Uterus (tissue), 4 donors: ENCODE measurements around the gene UXT. TPM values are rescaled to one million over a fixed set of nuclear protein-coding genes. Genes with fewer than 3 reads are reported as not detected.
"Not testable (repeated sequence)": the region's sequence is repeated elsewhere in the genome, so short reads cannot be mapped to it uniquely, and the experiment has no call there.

ENCODE experiments used
- DNase-seq, 2 donors: peaks; one replicate each; pipeline ENCODE4 v3.0.0-alpha.2; 2019 to 2020
- H3K27ac ChIP-seq, 2 donors: fragments of 200-600 bp; sonication (generic); 1 replicate in 1 of 2; 2 replicates in 1 of 2; pipeline ENCODE4 v1.5.1; 2016 to 2018
- H3K27me3 ChIP-seq, 2 donors: fragments of 200-600 bp; sonication (generic); one replicate each; pipeline ENCODE4 v1.5.1; 2018 to 2019; ENCODE audit warnings: control low read depth in 1 of 2
- H3K36me3 ChIP-seq, 2 donors: fragments of 200-600 bp; sonication (generic); one replicate each; pipeline ENCODE4 v1.5.1; 2019; ENCODE audit warnings: control low read depth in 1 of 2
- H3K4me1 ChIP-seq, 2 donors: fragments of 200-600 bp; sonication (generic); one replicate each; pipeline ENCODE4 v1.5.1; 2018 to 2019; ENCODE audit warnings: control low read depth in 1 of 2
- H3K4me3 ChIP-seq, 2 donors: fragments of 200-600 bp; sonication (generic); 1 replicate in 1 of 2; 2 replicates in 1 of 2; pipeline ENCODE4 v1.5.1; 2018 to 2019; ENCODE audit warnings: mild to moderate bottlenecking in 1 of 2
- H3K9me3 ChIP-seq, 2 donors: fragments of 200-600 bp; sonication (generic); one replicate each; pipeline ENCODE4 v1.5.1; 2019; ENCODE audit warnings: control low read depth in 1 of 2
- CTCF ChIP-seq, 4 experiments: fragments of 200-600 bp in 2 of 4; fragments of 450-650 bp in 2 of 4; sonication (generic) in 2 of 4; IDR thresholded peaks; one replicate each; pipeline ENCODE4 v1.5.1; 2016 to 2019; ENCODE audit warnings: antibody characterized with exemption in 4 of 4, mild to moderate bottlenecking in 2 of 4, moderate library complexity in 1 of 4
- POLR2A ChIP-seq, 2 donors: fragments of 450-650 bp; IDR thresholded peaks; one replicate each; pipeline ENCODE4 v1.6.1; 2016; ENCODE audit warnings: antibody characterized with exemption in 2 of 2, mild to moderate bottlenecking in 1 of 2, moderate library complexity in 1 of 2
- intact Hi-C: fragments of 100-400 bp; cut with DNase I; formaldehyde crosslinking; loops from one replicate; pipeline ENCODE4 v1.15.1; 2023; ENCODE audit warnings: low total_unique reads
- total RNA-seq, 4 donors: library from RNA; depleted of rRNA in 3 of 4; stranded (reverse); fragments of >200 nt in 3 of 4; gene quantifications; one replicate each; pipeline versions ENCODE4 v1.1.0 to v1.2.4, GENCODE V29; 2014 to 2023
- donor health status: DM: yes; HTN: yes; CAD: no.

Gene UXT
- total RNA-seq, 4 donors from 2014 or later: 58.2 to 900 (median 216) TPM

GRCh38 chrX:47674776-47675175 is 15.8 kb upstream of the UXT start:
- Histone ChIP-seq H3K9me3 (no peaks in the 10 kb centered on the region), H3K27ac (no peak overlapping the region), H3K36me3 (no peaks in the 10 kb centered on the region), H3K4me1 (no peaks in the 10 kb centered on the region), H3K27me3 (no peaks in the 10 kb centered on the region), H3K4me3 (no peak overlapping the region)
- TF ChIP-seq CTCF (IDR thresholded peaks at IDR 0.05) (no peak), POLR2A (IDR thresholded peaks at IDR 0.05) (no peak)
- intact Hi-C loops: no loop called here
- DNase-seq: no peak

GRCh38 chrX:47665797-47666196 is 6.8 kb upstream of the UXT start:
- H3K4me1 ChIP-seq, H3K9me3 ChIP-seq, H3K36me3 ChIP-seq, H3K4me3 ChIP-seq, H3K27ac ChIP-seq, DNase-seq, H3K27me3 ChIP-seq, intact Hi-C loops: not testable (repeated sequence)

- intact Hi-C loops: no loop called here
- Histone ChIP-seq H3K4me3 (no peak overlapping the region), H3K36me3 (no peaks in the 10 kb centered on the region), H3K4me1 (no peaks in the 10 kb centered on the region), H3K27ac (no peak overlapping the region), H3K9me3 (no peaks in the 10 kb centered on the region), H3K27me3 (no peaks in the 10 kb centered on the region)
- DNase-seq: no peak
- no peak for TF ChIP-seq CTCF (IDR thresholded peaks at IDR 0.05)
- TF ChIP-seq POLR2A (IDR thresholded peaks at IDR 0.05): no peak
Observed at GRCh38 chrX:47664737-47665136, 5.8 kb upstream of the UXT start.

GRCh38 chrX:47662144-47662657 is 3.2 kb upstream of the UXT start:
- DNase-seq: no peak
- Histone ChIP-seq H3K4me1 (no peaks in the 10 kb centered on the region), H3K36me3 (no peaks in the 10 kb centered on the region), H3K27me3 (no peaks in the 10 kb centered on the region), H3K4me3 (no peak overlapping the region), H3K27ac (no peak overlapping the region), H3K9me3 (no peaks in the 10 kb centered on the region)
- TF ChIP-seq POLR2A (IDR thresholded peaks at IDR 0.05) (no peak), CTCF (IDR thresholded peaks at IDR 0.05) (no peak)
- intact Hi-C loops: no loop called here

GRCh38 chrX:47661539-47661938 is 2.6 kb upstream of the UXT start:
- intact Hi-C loops: no loop called here
- Histone ChIP-seq H3K4me1 (no peaks in the 10 kb centered on the region), H3K36me3 (no peaks in the 10 kb centered on the region), H3K27me3 (no peaks in the 10 kb centered on the region), H3K4me3 (no peak overlapping the region), H3K9me3 (no peaks in the 10 kb centered on the region), H3K27ac (no peak overlapping the region)
- DNase-seq: no peak
- no peak for TF ChIP-seq CTCF (IDR thresholded peaks at IDR 0.05)
- no peak for TF ChIP-seq POLR2A (IDR thresholded peaks at IDR 0.05)

GRCh38 chrX:47659421-47659726 is 394 bp upstream of the UXT start:
- Histone ChIP-seq H3K4me1 (no peaks in the 10 kb centered on the region), H3K27ac (peak overlapping the region; percentile 90 to 93), H3K36me3 (no peaks in the 10 kb centered on the region), H3K4me3 (peak overlapping the region; percentile 49 to 61), H3K9me3 (no peaks in the 10 kb centered on the region), H3K27me3 (no peaks in the 10 kb centered on the region)
- no peak for TF ChIP-seq POLR2A (IDR thresholded peaks at IDR 0.05)
- TF ChIP-seq CTCF (IDR thresholded peaks at IDR 0.05): no peak
- intact Hi-C loops: no loop called here
- no peak for DNase-seq
